Glomerular endothelial cell (primary cell): ENCODE data around the gene CC2D1A. TPM values are rescaled to one million over a fixed set of nuclear protein-coding genes. Genes with fewer than 3 reads are reported as not detected.
A peak's percentile ranks its signal among the peaks of the same experiment; 100 is the strongest.

ENCODE experiments used
- DNase-seq: peaks from one replicate; pipeline ENCODE4 v3.0.0-alpha.2; 2011; ENCODE audit warnings: low read depth, low spot score; ENCODE audit errors: extremely low read depth
- total RNA-seq: library from RNA; depleted of rRNA; stranded (reverse); fragments of >200 nt; gene quantifications from 2 replicates; pipeline ENCODE4 v1.2.3, GENCODE V29; 2015

The CC2D1A gene
- total RNA-seq, 1 donor from 2014 or later = 36.0 TPM

GRCh38 chr19:13932911-13933393, 27.0 kb downstream of the CC2D1A start:
- no peak for DNase-seq

- no peak for DNase-seq
These were observed 28.7 kb downstream of the CC2D1A start for GRCh38 chr19:13934785-13935109.

- no peak for DNase-seq
These were observed 29.9 kb downstream of the CC2D1A start for GRCh38 chr19:13935765-13936510.

GRCh38 chr19:13937479-13938300, 31.7 kb downstream of the CC2D1A start:
- no peak for DNase-seq

- DNase-seq = no peak
These were observed 32.5 kb downstream of the CC2D1A start, which contains the start of gene PODNL1 for GRCh38 chr19:13938301-13939064. PODNL1 (minus strand) TSS chr19:13938417; CDS start chr19:13938181, 236 bp downstream.

- no peak for DNase-seq
These were observed 36.2 kb downstream of the CC2D1A start for GRCh38 chr19:13942023-13942684.

GRCh38 chr19:13946414-13946813, 40.4 kb downstream of the CC2D1A start:
- DNase-seq = no peak

- DNase-seq = no peak
These were observed 45.0 kb downstream of the CC2D1A start for GRCh38 chr19:13951043-13951442.

GRCh38 chr19:13951799-13952153, 45.8 kb downstream of the CC2D1A start:
- DNase-seq = no peak

- DNase-seq = peak; percentile 91
These were observed 46.3 kb downstream of the CC2D1A start, which contains the start of gene DCAF15 for GRCh38 chr19:13952154-13952930. DCAF15 (plus strand) TSS chr19:13952509; CDS start chr19:13952513, 4 bp downstream.

GRCh38 chr19:13952931-13953531, 47.0 kb downstream of the CC2D1A start:
- no peak for DNase-seq

GRCh38 chr19:13954185-13954584, 48.2 kb downstream of the CC2D1A start:
- no peak for DNase-seq

- no peak for DNase-seq
These were observed 49.8 kb downstream of the CC2D1A start for GRCh38 chr19:13955662-13956364.

- DNase-seq = no peak
These were observed 50.4 kb downstream of the CC2D1A start for GRCh38 chr19:13956365-13956744.

GRCh38 chr19:13957051-13957450, 51.0 kb downstream of the CC2D1A start:
- DNase-seq = no peak

- no peak for DNase-seq
These were observed 52.0 kb downstream of the CC2D1A start for GRCh38 chr19:13958043-13958442.

GRCh38 chr19:13959141-13959961, 53.4 kb downstream of the CC2D1A start:
- no peak for DNase-seq
